HepG2 (cell line): ENCODE measurements around the gene ZSWIM6. TPM values are rescaled to one million over a fixed set of nuclear protein-coding genes. Genes with fewer than 3 reads are reported as not detected.

Experiments used
- ATAC-seq: fragments of 200-7000 bp; cut with Tn5 transposase; 3 replicates; pipeline ENCODE4 v1.9.1; 2020; ENCODE audit warnings: mild to moderate bottlenecking, moderate library complexity
- BruUV-seq: library from RNA; stranded (reverse); fragments of 400-500 nt; replicated peaks from 2 replicates; lab custom pipeline; 2021; lab: Mats Ljungman, UMichigan
- CTCF ChIA-PET: fragments of 300-600 bp; formaldehyde crosslinking; extraction: SDS; loops from one replicate; lab custom pipeline; 2021; ENCODE audit warnings: low total read pairs, inconsistent platforms, low intra/inter-chr PET ratio; lab: Yijun Ruan, JAX
- POLR2A ChIA-PET: fragments of 350-600 bp; sonication (Branson Sonifier 250); formaldehyde crosslinking; loops from one replicate; lab custom pipeline; 2020; ENCODE audit warnings: antibody characterized with exemption, inconsistent platforms; lab: Yijun Ruan, JAX
- DNase-seq: peaks from one replicate; pipeline ENCODE4 v3.0.0-alpha.2; 2015; ENCODE audit warnings: low spot score
- FAIRE-seq: peaks from 3 replicates; lab custom pipeline; 2011; peaks lifted over from hg19 to GRCh38; lab: Jason Lieb, UNC
- H2AFZ ChIP-seq: one replicate; pipeline ENCODE4 v1.6.1; 2011; ENCODE audit warnings: low read length, inconsistent platforms
- H3K27ac ChIP-seq: fragments of 300-600 bp; 3 replicates; pipeline ENCODE4 v1.8.0; 2011; ENCODE audit warnings: mixed run types, mild to moderate bottlenecking, mixed read lengths, low read length, inconsistent platforms; ENCODE audit not compliant: insufficient read depth; ENCODE audit errors: extremely low read length
- H3K27me3 ChIP-seq, 2 experiments: fragments of 200-600 bp in 1 of 2; 2 replicates in 1 of 2; 3 replicates in 1 of 2; pipeline versions ENCODE4 v1.6.0 to v1.8.0; 2011; ENCODE audit warnings: low read length in 2 of 2, mild to moderate bottlenecking in 2 of 2, moderate library complexity in 2 of 2, inconsistent platforms in 1 of 2; ENCODE audit not compliant: insufficient read depth in 2 of 2, control insufficient read depth in 1 of 2
- H3K36me3 ChIP-seq, 2 experiments: fragments of 200-600 bp in 1 of 2; replicated peaks in 1 of 2; 2 replicates in 1 of 2; 3 replicates in 1 of 2; pipeline versions ENCODE4 v1.5.1 to v1.8.0; 2011; ENCODE audit warnings: low read length in 2 of 2, inconsistent platforms in 1 of 2; ENCODE audit not compliant: insufficient read depth in 2 of 2, control insufficient read depth in 1 of 2
- H3K4me1 ChIP-seq: 2 replicates; pipeline ENCODE4 v1.5.1; 2012; ENCODE audit warnings: low read length, inconsistent platforms; ENCODE audit not compliant: insufficient read depth
- H3K4me2 ChIP-seq: 2 replicates; pipeline ENCODE4 v1.6.0; 2011; ENCODE audit warnings: low read depth, low read length, inconsistent platforms
- H3K4me3 ChIP-seq, 3 experiments: fragments of 200-600 bp in 1 of 3; sonication (generic), shearing (Covaris generic) in 1 of 3; replicated peaks in 1 of 3; 2 replicates each; pipeline ENCODE4 v1.5.1; 2011 to 2016; ENCODE audit warnings: low read length in 3 of 3, inconsistent platforms in 2 of 3, low read depth in 2 of 3, mild to moderate bottlenecking in 2 of 3, control low read depth in 1 of 3, mixed read lengths in 1 of 3; ENCODE audit not compliant: insufficient read depth in 1 of 3
- H3K79me2 ChIP-seq: one replicate; pipeline ENCODE4 v1.6.1; 2011; ENCODE audit warnings: low read length, inconsistent platforms; ENCODE audit not compliant: insufficient read depth
- H3K9ac ChIP-seq: 2 replicates; pipeline ENCODE4 v1.6.0; 2011; ENCODE audit warnings: mild to moderate bottlenecking, low read depth, low read length, inconsistent platforms; ENCODE audit not compliant: insufficient read depth
- H3K9me3 ChIP-seq: 2 replicates; pipeline ENCODE4 v1.5.1; 2012; ENCODE audit warnings: mild to moderate bottlenecking, low read length
- H4K20me1 ChIP-seq: 2 replicates; pipeline ENCODE4 v1.6.0; 2011; ENCODE audit warnings: inconsistent platforms, mild to moderate bottlenecking, low read length, moderate library complexity; ENCODE audit not compliant: insufficient read depth
- KAT8 ChIP-seq: IDR thresholded peaks from 2 replicates; pipeline ENCODE4 v1.6.1; 2016; ENCODE audit warnings: missing genetic modification reagents, missing compliant biosample characterization
- NCOR1 ChIP-seq: fragments of 200-600 bp; sonication (generic); IDR thresholded peaks from 2 replicates; pipeline ENCODE4 v1.7.0; 2017; ENCODE audit warnings: antibody characterized with exemption, low read length, borderline replicate concordance
- POLR2G ChIP-seq: fragments of 200-400 bp; formaldehyde crosslinking; IDR thresholded peaks from 2 replicates; pipeline ENCODE4 v1.6.1; 2018; ENCODE audit warnings: mild to moderate bottlenecking, low read depth, low read length, moderate library complexity
- ZBTB25 ChIP-seq: IDR thresholded peaks from 2 replicates; pipeline ENCODE4 v1.6.1; 2018; ENCODE audit warnings: missing genetic modification reagents
- ZNF256 ChIP-seq: sonication (generic); formaldehyde crosslinking; conservative IDR thresholded peaks from 2 replicates; pipeline ENCODE4 v1.4.0; 2020; ENCODE audit warnings: missing genetic modification reagents
- ZNF30 ChIP-seq: sonication (generic); formaldehyde crosslinking; IDR thresholded peaks from 2 replicates; pipeline ENCODE4 v1.5.0; 2020; ENCODE audit warnings: mild to moderate bottlenecking, missing genetic modification reagents
- WGBS: methylation state at CpG from one replicate; pipeline ENCODE4 v1.1.6; 2017; ENCODE audit warnings: low lambda C conversion rate; 5-methylcytosine and 5-hydroxymethylcytosine counted together
- in situ Hi-C: cut with HindIII; loops from 2 replicates; pipeline ENCODE4 v1.10.0; 2017; ENCODE audit warnings: low pct_unique_long_range_greater_than_20kb; ENCODE audit not compliant: extremely low pct_ligation_motif_present
- intact Hi-C: fragments of 100-400 bp; cut with micrococcal nuclease; formaldehyde crosslinking; loops from one replicate; pipeline ENCODE4 v1.10.0; 2022; ENCODE audit not compliant: unreplicated experiment
- polyA plus RNA-seq, 8 experiments: library from polyadenylated mRNA; depleted of rRNA in 3 of 8; stranded (reverse) in 7 of 8; unstranded in 1 of 8; fragments of >200 nt; fragmentation: Illumina TruSeq in 4 of 8; extraction: Trizol in 4 of 8; gene quantifications; 2 replicates each; pipeline versions ENCODE4 v1.2.1 to v1.2.3, GENCODE V29; 2011 to 2016; ENCODE audit warnings: low read depth in 4 of 8, missing spikeins in 1 of 8, mixed read lengths in 1 of 8; ENCODE audit not compliant: insufficient read depth in 1 of 8
- total RNA-seq, 5 experiments: library from RNA; depleted of rRNA; stranded (reverse); fragments of >200 nt; fragmentation: Illumina TruSeq; extraction: Trizol; gene quantifications; 2 replicates each; pipeline ENCODE4 v1.2.3, GENCODE V29; 2016; ENCODE audit warnings: low read depth in 1 of 5
- TF ChIP-seq, protein P1 (sequence below): sonication (generic); formaldehyde crosslinking; IDR thresholded peaks from 2 replicates; pipeline ENCODE4 v1.5.0; 2020; ENCODE audit warnings: mild to moderate bottlenecking, missing genetic modification reagents, borderline replicate concordance

The ZSWIM6 gene
- total and polyA plus RNA-seq, 2 of the 13 experiments (the other 11 are each of a cell fraction or from before 2014, with no cell fraction given): 0.82 to 1.9 TPM

GRCh38 chr5:61440086-61440485 is 108.0 kb downstream of the ZSWIM6 start (continued):
- TF ChIP-seq POLR2G (no peak), NCOR1 (no peak), ZNF30 (CRISPR knock-in tag) (no peak), ZNF256 (no peak)

DNA sequence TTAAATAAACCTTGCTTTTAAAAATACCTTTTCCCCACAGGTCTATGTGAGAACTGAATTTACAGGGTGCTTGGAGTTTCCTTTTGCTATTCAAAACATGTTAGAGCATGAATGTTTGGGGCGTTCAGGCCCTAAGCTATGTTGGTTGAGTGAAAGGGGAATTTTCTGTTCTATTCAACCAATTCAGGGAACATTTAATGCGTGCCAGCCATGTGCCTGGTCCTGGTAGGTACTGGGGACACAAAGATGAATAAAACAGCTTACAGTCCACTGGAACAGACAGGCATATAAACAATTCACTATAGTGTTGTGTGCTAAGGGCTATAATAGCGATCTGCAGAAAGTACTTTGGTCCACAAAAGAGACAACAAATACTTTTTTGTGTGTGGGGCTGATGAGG is 108.5 kb downstream of the ZSWIM6 start:
- TF ChIP-seq ZBTB25: no peak
- TF ChIP-seq, protein P1, sequence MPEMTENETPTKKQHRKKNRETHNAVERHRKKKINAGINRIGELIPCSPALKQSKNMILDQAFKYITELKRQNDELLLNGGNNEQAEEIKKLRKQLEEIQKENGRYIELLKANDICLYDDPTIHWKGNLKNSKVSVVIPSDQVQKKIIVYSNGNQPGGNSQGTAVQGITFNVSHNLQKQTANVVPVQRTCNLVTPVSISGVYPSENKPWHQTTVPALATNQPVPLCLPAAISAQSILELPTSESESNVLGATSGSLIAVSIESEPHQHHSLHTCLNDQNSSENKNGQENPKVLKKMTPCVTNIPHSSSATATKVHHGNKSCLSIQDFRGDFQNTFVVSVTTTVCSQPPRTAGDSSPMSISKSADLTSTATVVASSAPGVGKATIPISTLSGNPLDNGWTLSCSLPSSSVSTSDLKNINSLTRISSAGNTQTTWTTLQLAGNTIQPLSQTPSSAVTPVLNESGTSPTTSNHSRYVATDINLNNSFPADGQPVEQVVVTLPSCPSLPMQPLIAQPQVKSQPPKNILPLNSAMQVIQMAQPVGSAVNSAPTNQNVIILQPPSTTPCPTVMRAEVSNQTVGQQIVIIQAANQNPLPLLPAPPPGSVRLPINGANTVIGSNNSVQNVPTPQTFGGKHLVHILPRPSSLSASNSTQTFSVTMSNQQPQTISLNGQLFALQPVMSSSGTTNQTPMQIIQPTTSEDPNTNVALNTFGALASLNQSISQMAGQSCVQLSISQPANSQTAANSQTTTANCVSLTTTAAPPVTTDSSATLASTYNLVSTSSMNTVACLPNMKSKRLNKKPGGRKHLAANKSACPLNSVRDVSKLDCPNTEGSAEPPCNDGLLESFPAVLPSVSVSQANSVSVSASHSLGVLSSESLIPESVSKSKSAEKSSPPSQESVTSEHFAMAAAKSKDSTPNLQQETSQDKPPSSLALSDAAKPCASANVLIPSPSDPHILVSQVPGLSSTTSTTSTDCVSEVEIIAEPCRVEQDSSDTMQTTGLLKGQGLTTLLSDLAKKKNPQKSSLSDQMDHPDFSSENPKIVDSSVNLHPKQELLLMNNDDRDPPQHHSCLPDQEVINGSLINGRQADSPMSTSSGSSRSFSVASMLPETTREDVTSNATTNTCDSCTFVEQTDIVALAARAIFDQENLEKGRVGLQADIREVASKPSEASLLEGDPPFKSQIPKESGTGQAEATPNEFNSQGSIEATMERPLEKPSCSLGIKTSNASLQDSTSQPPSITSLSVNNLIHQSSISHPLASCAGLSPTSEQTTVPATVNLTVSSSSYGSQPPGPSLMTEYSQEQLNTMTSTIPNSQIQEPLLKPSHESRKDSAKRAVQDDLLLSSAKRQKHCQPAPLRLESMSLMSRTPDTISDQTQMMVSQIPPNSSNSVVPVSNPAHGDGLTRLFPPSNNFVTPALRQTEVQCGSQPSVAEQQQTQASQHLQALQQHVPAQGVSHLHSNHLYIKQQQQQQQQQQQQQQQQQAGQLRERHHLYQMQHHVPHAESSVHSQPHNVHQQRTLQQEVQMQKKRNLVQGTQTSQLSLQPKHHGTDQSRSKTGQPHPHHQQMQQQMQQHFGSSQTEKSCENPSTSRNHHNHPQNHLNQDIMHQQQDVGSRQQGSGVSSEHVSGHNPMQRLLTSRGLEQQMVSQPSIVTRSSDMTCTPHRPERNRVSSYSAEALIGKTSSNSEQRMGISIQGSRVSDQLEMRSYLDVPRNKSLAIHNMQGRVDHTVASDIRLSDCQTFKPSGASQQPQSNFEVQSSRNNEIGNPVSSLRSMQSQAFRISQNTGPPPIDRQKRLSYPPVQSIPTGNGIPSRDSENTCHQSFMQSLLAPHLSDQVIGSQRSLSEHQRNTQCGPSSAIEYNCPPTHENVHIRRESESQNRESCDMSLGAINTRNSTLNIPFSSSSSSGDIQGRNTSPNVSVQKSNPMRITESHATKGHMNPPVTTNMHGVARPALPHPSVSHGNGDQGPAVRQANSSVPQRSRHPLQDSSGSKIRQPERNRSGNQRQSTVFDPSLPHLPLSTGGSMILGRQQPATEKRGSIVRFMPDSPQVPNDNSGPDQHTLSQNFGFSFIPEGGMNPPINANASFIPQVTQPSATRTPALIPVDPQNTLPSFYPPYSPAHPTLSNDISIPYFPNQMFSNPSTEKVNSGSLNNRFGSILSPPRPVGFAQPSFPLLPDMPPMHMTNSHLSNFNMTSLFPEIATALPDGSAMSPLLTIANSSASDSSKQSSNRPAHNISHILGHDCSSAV (CRISPR knock-in tag): no peak
- no peak for TF ChIP-seq KAT8 (CRISPR knock-in tag)
- DNase-seq (no peak), FAIRE-seq (no peak), ATAC-seq (no peak)
- no peaks in the 10 kb centered on the region for H3K27me3 ChIP-seq
- in situ Hi-C loops: no loop called here
- intact Hi-C loops: no loop called here
- no TSS peak for BruUV-seq
- no peak overlapping the region for H3K9ac ChIP-seq
- H3K4me2 ChIP-seq: no peak overlapping the region
- H2AFZ ChIP-seq: no peak overlapping the region
- POLR2A ChIA-PET: no interaction called here
- H3K36me3 ChIP-seq: no peaks in the 10 kb centered on the region
- no peak overlapping the region for H3K27ac ChIP-seq
- H3K4me3 ChIP-seq: no peak overlapping the region
- peaks cover 22% of the 10 kb centered on the region for H3K9me3 ChIP-seq
- no peaks in the 10 kb centered on the region for H4K20me1 ChIP-seq
- H3K4me1 ChIP-seq: no peaks in the 10 kb centered on the region
- CTCF ChIA-PET: no interaction called here
- 22% methylated on average over 3 of the region's 3 CpGs for WGBS
- H3K79me2 ChIP-seq: no peaks in the 10 kb centered on the region
